ENCODE data around the gene KRT222. TPM values are rescaled to one million over a fixed set of nuclear protein-coding genes. Genes with fewer than 3 reads are reported as not detected.

The KRT222 gene
- total RNA-seq, 6 experiments from 2014 or later: 1.2 to 3.2 (median 1.9) TPM

- intact Hi-C loops (cut with DNase I): no loop called here
- Histone ChIP-seq H3K27me3 (no peaks in the 10 kb centered on the region), H3K4me1 (no peaks in the 10 kb centered on the region), H3K9me3 (no peaks in the 10 kb centered on the region), H3K4me3 (no peak overlapping the region), H3K27ac (no peak overlapping the region), H3K36me3 (peaks cover 13 to 68% (median 33%) of the 10 kb centered on the region in 4 donors)
- DNase-seq: no peak
- ATAC-seq: no peak
- 45% methylated on average over 2 of the region's 2 CpGs for WGBS (ENCODE audit: insufficient coverage, low coverage, low lambda C conversion rate, missing lambda C conversion rate)
- no peak for TF ChIP-seq CTCF (IDR thresholded peaks at IDR 0.05)
- no peak for TF ChIP-seq POLR2A (IDR thresholded peaks at IDR 0.05)
Measured at GRCh38 chr17:40629842-40630241, 35.1 kb downstream of the KRT222 start.

- Histone ChIP-seq H3K4me3 (no peak overlapping the region), H3K9me3 (no peaks in the 10 kb centered on the region), H3K27ac (no peak overlapping the region), H3K27me3 (no peaks in the 10 kb centered on the region), H3K4me1 (no peaks in the 10 kb centered on the region), H3K36me3 (peaks cover 0 to 22% (median 12%) of the 10 kb centered on the region in 4 donors)
- ATAC-seq (no peak), DNase-seq (no peak)
- intact Hi-C loops (cut with DNase I): no loop called here
- TF ChIP-seq POLR2A (IDR thresholded peaks at IDR 0.05): no peak
- TF ChIP-seq CTCF (IDR thresholded peaks at IDR 0.05): no peak
- 47% methylated on average over 5 of the region's 5 CpGs for WGBS (ENCODE audit: insufficient coverage, low coverage, low lambda C conversion rate, missing lambda C conversion rate)
Measured at GRCh38 chr17:40625311-40625710, 39.7 kb downstream of the KRT222 start.

- intact Hi-C loops (cut with DNase I): no loop called here
- no peak for DNase-seq
- H3K36me3 ChIP-seq: peaks cover 0 to 6% (median 6%) of the 10 kb centered on the region in 4 donors
- H3K4me1 ChIP-seq: peaks cover 0 to 12% (median 6%) of the 10 kb centered on the region in 4 donors
- H3K4me3 ChIP-seq: no peak overlapping the region
- H3K27me3 ChIP-seq: no peaks in the 10 kb centered on the region
- H3K27ac ChIP-seq: no peak overlapping the region
- no peaks in the 10 kb centered on the region for H3K9me3 ChIP-seq
- 84% methylated on average over 12 of the region's 12 CpGs for WGBS (ENCODE audit: insufficient coverage, low coverage, low lambda C conversion rate, missing lambda C conversion rate)
- TF ChIP-seq POLR2A (IDR thresholded peaks at IDR 0.05): no peak
- no peak for TF ChIP-seq CTCF (IDR thresholded peaks at IDR 0.05)
- no peak for ATAC-seq
Measured at GRCh38 chr17:40623419-40624210, 41.4 kb downstream of the KRT222 start.

GRCh38 chr17:40622509-40622928 lies 42.5 kb downstream of the KRT222 start:
- WGBS (ENCODE audit: insufficient coverage, low coverage, low lambda C conversion rate, missing lambda C conversion rate): 24% methylated on average over 3 of the region's 3 CpGs
- Histone ChIP-seq H3K27ac (no peak overlapping the region), H3K9me3 (no peaks in the 10 kb centered on the region), H3K27me3 (no peaks in the 10 kb centered on the region), H3K36me3 (no peaks in the 10 kb centered on the region), H3K4me3 (no peak overlapping the region), H3K4me1 (peaks cover 0 to 12% (median 6%) of the 10 kb centered on the region in 4 donors)
- intact Hi-C loops (cut with DNase I): no loop called here
- no peak for TF ChIP-seq CTCF (IDR thresholded peaks at IDR 0.05)
- no peak for TF ChIP-seq POLR2A (IDR thresholded peaks at IDR 0.05)
- DNase-seq: no peak
- no peak for ATAC-seq

Measured in right lobe of liver (tissue), 6 donors.